ENCODE results near the gene DCAF11. TPM values are rescaled to one million over a fixed set of nuclear protein-coding genes. Genes with fewer than 3 reads are reported as not detected.
A peak's percentile ranks its signal among the peaks of the same experiment; 100 is the strongest.

DCAF11 gene
- total and polyA plus RNA-seq, 2 of the 13 experiments (the other 11 are each of a cell fraction or from before 2014, with no cell fraction given), result 150 to 257 TPM

- TF ChIP-seq ARID3A (IDR thresholded peaks at IDR 0.05; ENCODE audit: low read depth, low read length) (no peak), ZFP1 (CRISPR knock-in tag; IDR thresholded peaks at IDR 0.05) (no peak), ZNF570 (CRISPR knock-in tag; IDR thresholded peaks at IDR 0.05; ENCODE audit: borderline replicate concordance) (no peak), ZNF646 (CRISPR knock-in tag; IDR thresholded peaks at IDR 0.05) (no peak), ZNF773 (CRISPR knock-in tag; IDR thresholded peaks at IDR 0.05; ENCODE audit: borderline replicate concordance) (0 out of 2 replicates have a peak, but pooled peaks have one; percentile 16), KDM2A (CRISPR knock-in tag; IDR thresholded peaks at IDR 0.05; ENCODE audit: borderline replicate concordance, low read depth) (no peak; the same call in 1 of the 2 replicates), HOXA5 (CRISPR knock-in tag; IDR thresholded peaks at IDR 0.05) (no peak; the same call in 1 of the 2 replicates), KLF6 (CRISPR knock-in tag; IDR thresholded peaks at IDR 0.05) (no peak), ARHGAP35 (CRISPR knock-in tag; IDR thresholded peaks at IDR 0.05; ENCODE audit: borderline replicate concordance) (no peak), ZNF782 (CRISPR knock-in tag; IDR thresholded peaks at IDR 0.05; ENCODE audit: borderline replicate concordance) (no peak), ELF1 (CRISPR knock-in tag; IDR thresholded peaks at IDR 0.05) (no peak), MAF1 (CRISPR knock-in tag; IDR thresholded peaks at IDR 0.05; ENCODE audit: borderline replicate concordance) (peak; percentile 33; the same call in 1 of the 2 replicates), ZNF749 (CRISPR knock-in tag; IDR thresholded peaks at IDR 0.05; ENCODE audit: borderline replicate concordance) (no peak), CBX5 (CRISPR knock-in tag; IDR thresholded peaks at IDR 0.05; ENCODE audit: borderline replicate concordance) (no peak)
- TF ChIP-seq, protein P1, sequence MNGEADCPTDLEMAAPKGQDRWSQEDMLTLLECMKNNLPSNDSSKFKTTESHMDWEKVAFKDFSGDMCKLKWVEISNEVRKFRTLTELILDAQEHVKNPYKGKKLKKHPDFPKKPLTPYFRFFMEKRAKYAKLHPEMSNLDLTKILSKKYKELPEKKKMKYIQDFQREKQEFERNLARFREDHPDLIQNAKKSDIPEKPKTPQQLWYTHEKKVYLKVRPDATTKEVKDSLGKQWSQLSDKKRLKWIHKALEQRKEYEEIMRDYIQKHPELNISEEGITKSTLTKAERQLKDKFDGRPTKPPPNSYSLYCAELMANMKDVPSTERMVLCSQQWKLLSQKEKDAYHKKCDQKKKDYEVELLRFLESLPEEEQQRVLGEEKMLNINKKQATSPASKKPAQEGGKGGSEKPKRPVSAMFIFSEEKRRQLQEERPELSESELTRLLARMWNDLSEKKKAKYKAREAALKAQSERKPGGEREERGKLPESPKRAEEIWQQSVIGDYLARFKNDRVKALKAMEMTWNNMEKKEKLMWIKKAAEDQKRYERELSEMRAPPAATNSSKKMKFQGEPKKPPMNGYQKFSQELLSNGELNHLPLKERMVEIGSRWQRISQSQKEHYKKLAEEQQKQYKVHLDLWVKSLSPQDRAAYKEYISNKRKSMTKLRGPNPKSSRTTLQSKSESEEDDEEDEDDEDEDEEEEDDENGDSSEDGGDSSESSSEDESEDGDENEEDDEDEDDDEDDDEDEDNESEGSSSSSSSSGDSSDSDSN (CRISPR knock-in tag; IDR thresholded peaks at IDR 0.05), result no peak; the same call in 1 of the 2 replicates
Measured at GRCh38 chr14:24081739-24082211, 32.8 kb upstream of the DCAF11 start (continued).
